Measurements from ENCODE around the gene TICAM2. TPM values are rescaled to one million over a fixed set of nuclear protein-coding genes. Genes with fewer than 3 reads are reported as not detected.

TICAM2 gene
- total RNA-seq, 1 experiment from 2014 or later, result 3.9 TPM

DNA sequence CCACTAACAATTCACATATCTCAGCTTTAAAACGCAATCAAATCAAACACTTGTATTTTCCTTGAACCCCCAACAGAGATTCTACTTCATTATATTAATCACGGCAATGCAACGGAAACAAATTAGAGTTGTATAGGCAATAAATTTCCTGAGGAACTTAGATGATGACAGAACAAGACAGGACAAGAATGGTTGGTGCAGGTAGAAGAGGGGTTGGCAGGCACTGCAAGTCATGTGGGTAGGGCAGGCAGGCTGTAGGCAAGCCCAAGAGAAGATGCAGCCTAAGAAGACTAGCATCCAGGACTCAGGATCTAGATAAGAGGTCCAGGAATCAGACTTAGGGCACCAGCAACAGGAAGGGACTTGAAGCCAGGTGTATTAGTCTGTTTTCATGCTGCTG lies 41.1 kb downstream of the TICAM2 start:
- BruUV-seq (replicated peaks), result no TSS peak
- no peaks in the 10 kb centered on the region for H4K20me1 ChIP-seq (ENCODE audit: low read length)
- no peaks in the 10 kb centered on the region for H3K9me2 ChIP-seq (replicated peaks; ENCODE audit: low read length)
- H3K36me3 ChIP-seq (ENCODE audit: low read depth, low read length), result no peaks in the 10 kb centered on the region
- no peak overlapping the region for H3K4me3 ChIP-seq (ENCODE audit: low read length)
- DNase-seq (no peak), ATAC-seq (no peak)
- H3K9me3 ChIP-seq (ENCODE audit: low read length), result no peaks in the 10 kb centered on the region
- no peak overlapping the region for H3K27ac ChIP-seq (ENCODE audit: low read length)
- ChIA-PET POLR2A (ENCODE audit: unreplicated experiment) (no interaction called here), CTCF (no interaction called here)
- intact Hi-C loops (cut with micrococcal nuclease), result no loop called here
- H3K79me2 ChIP-seq (ENCODE audit: low read length), result no peaks in the 10 kb centered on the region
- no peak overlapping the region for H3K9ac ChIP-seq (ENCODE audit: low read length)
- no peaks in the 10 kb centered on the region for H3F3A ChIP-seq (ENCODE audit: low read length, unreplicated experiment)
- H3K27me3 ChIP-seq (ENCODE audit: low read length), result no peaks in the 10 kb centered on the region
- H2AFZ ChIP-seq (ENCODE audit: low read length), result no peak overlapping the region
- no peaks in the 10 kb centered on the region for H3K4me1 ChIP-seq (ENCODE audit: insufficient read depth, low read length)
- TF ChIP-seq EZH2phosphoT487 (IDR thresholded peaks at IDR 0.05; ENCODE audit: borderline replicate concordance, low read length), result no peak
- TF ChIP-seq EZH2 (IDR thresholded peaks at IDR 0.05; ENCODE audit: low read length, unreplicated experiment), result no peak
- TF ChIP-seq, protein P1, sequence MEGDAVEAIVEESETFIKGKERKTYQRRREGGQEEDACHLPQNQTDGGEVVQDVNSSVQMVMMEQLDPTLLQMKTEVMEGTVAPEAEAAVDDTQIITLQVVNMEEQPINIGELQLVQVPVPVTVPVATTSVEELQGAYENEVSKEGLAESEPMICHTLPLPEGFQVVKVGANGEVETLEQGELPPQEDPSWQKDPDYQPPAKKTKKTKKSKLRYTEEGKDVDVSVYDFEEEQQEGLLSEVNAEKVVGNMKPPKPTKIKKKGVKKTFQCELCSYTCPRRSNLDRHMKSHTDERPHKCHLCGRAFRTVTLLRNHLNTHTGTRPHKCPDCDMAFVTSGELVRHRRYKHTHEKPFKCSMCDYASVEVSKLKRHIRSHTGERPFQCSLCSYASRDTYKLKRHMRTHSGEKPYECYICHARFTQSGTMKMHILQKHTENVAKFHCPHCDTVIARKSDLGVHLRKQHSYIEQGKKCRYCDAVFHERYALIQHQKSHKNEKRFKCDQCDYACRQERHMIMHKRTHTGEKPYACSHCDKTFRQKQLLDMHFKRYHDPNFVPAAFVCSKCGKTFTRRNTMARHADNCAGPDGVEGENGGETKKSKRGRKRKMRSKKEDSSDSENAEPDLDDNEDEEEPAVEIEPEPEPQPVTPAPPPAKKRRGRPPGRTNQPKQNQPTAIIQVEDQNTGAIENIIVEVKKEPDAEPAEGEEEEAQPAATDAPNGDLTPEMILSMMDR (conservative IDR thresholded peaks at IDR 0.05; ENCODE audit: low read depth, low read length), result no peak
- H3K4me2 ChIP-seq (ENCODE audit: low read length), result no peak overlapping the region

- intact Hi-C loops (cut with micrococcal nuclease), result no loop called here
- Histone ChIP-seq H3K4me3 (ENCODE audit: low read length) (no peak overlapping the region), H3K27ac (ENCODE audit: low read length) (no peak overlapping the region), H3K27me3 (ENCODE audit: low read length) (no peaks in the 10 kb centered on the region), H3K4me1 (ENCODE audit: insufficient read depth, low read length) (no peaks in the 10 kb centered on the region), H3K9ac (ENCODE audit: low read length) (no peak overlapping the region), H3K9me2 (replicated peaks; ENCODE audit: low read length) (no peaks in the 10 kb centered on the region), H3K79me2 (ENCODE audit: low read length) (no peaks in the 10 kb centered on the region), H3K36me3 (ENCODE audit: low read depth, low read length) (no peaks in the 10 kb centered on the region), H2AFZ (ENCODE audit: low read length) (no peak overlapping the region), H3K9me3 (ENCODE audit: low read length) (no peaks in the 10 kb centered on the region), H4K20me1 (ENCODE audit: low read length) (no peaks in the 10 kb centered on the region), H3F3A (ENCODE audit: low read length, unreplicated experiment) (no peaks in the 10 kb centered on the region), H3K4me2 (ENCODE audit: low read length) (no peak overlapping the region)
- ChIA-PET POLR2A (ENCODE audit: unreplicated experiment) (no interaction called here), CTCF (no interaction called here)
- BruUV-seq (replicated peaks), result no TSS peak
- TF ChIP-seq, protein P1 (conservative IDR thresholded peaks at IDR 0.05; ENCODE audit: low read depth, low read length), result no peak
- no peak for TF ChIP-seq EZH2 (IDR thresholded peaks at IDR 0.05; ENCODE audit: low read length, unreplicated experiment)
- no peak for TF ChIP-seq EZH2phosphoT487 (IDR thresholded peaks at IDR 0.05; ENCODE audit: borderline replicate concordance, low read length)
- peak; percentile 27 for DNase-seq
- no peak for ATAC-seq
Measured at GRCh38 chr5:115559524-115559923, 42.8 kb downstream of the TICAM2 start.

DNA sequence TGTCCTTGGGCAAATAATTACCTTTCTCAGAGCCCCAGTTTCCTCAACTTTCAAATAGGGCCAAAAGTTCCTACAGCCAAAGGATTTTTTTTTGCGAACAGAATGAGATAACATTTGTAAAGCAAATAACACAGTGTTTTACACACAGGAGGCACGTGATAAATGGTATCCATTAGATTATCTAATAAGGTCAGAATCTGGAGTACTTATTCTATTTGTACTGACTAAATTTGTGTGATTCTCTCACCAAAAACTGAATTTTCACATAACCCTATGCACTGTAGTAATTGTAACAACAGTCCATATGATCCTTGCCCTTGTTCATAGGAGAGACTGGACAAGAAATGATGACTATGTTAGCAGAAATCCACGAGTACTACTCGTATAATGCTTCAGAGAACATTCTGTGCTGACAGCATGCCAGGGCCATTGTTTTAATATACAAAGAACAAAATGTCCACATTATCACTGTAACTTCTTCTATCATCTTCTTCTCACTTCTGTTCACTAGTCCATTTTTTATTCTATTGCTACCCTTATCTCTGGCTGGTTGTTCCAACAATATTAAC lies 43.8 kb downstream of the TICAM2 start:
- H3K27ac ChIP-seq (ENCODE audit: low read length), result no peak overlapping the region

More for the DNA sequence above, 43.8 kb downstream of the TICAM2 start:
- H2AFZ ChIP-seq (ENCODE audit: low read length), result no peak overlapping the region
- H3K4me2 ChIP-seq (ENCODE audit: low read length), result no peak overlapping the region
- no peaks in the 10 kb centered on the region for H3K79me2 ChIP-seq (ENCODE audit: low read length)
- DNase-seq, result no peak
- no TSS peak for BruUV-seq (replicated peaks)
- ChIA-PET POLR2A (ENCODE audit: unreplicated experiment) (no interaction called here), CTCF (no interaction called here)
- H3K4me1 ChIP-seq (ENCODE audit: insufficient read depth, low read length), result no peaks in the 10 kb centered on the region
- H3K9ac ChIP-seq (ENCODE audit: low read length), result no peak overlapping the region
- no peaks in the 10 kb centered on the region for H3K9me2 ChIP-seq (replicated peaks; ENCODE audit: low read length)
- no peaks in the 10 kb centered on the region for H3F3A ChIP-seq (ENCODE audit: low read length, unreplicated experiment)
- no peak overlapping the region for H3K4me3 ChIP-seq (ENCODE audit: low read length)
- intact Hi-C loops (cut with micrococcal nuclease), result no loop called here
- no peaks in the 10 kb centered on the region for H3K27me3 ChIP-seq (ENCODE audit: low read length)
- TF ChIP-seq EZH2phosphoT487 (IDR thresholded peaks at IDR 0.05; ENCODE audit: borderline replicate concordance, low read length) (no peak), EZH2 (IDR thresholded peaks at IDR 0.05; ENCODE audit: low read length, unreplicated experiment) (no peak)
- TF ChIP-seq, protein P1 (conservative IDR thresholded peaks at IDR 0.05; ENCODE audit: low read depth, low read length), result no peak
- no peaks in the 10 kb centered on the region for H3K36me3 ChIP-seq (ENCODE audit: low read depth, low read length)
- H4K20me1 ChIP-seq (ENCODE audit: low read length), result no peaks in the 10 kb centered on the region
- no peaks in the 10 kb centered on the region for H3K9me3 ChIP-seq (ENCODE audit: low read length)
- ATAC-seq, result peak; percentile 42

Data from PC-3 (cell line).